ENCODE measurements around the gene CNPPD1. TPM values are rescaled to one million over a fixed set of nuclear protein-coding genes. Genes with fewer than 3 reads are reported as not detected.

CNPPD1 gene
- polyA plus RNA-seq, 2 of the 4 experiments (the other 2 are of a cell fraction): 22.4 to 27.6 TPM

DNA sequence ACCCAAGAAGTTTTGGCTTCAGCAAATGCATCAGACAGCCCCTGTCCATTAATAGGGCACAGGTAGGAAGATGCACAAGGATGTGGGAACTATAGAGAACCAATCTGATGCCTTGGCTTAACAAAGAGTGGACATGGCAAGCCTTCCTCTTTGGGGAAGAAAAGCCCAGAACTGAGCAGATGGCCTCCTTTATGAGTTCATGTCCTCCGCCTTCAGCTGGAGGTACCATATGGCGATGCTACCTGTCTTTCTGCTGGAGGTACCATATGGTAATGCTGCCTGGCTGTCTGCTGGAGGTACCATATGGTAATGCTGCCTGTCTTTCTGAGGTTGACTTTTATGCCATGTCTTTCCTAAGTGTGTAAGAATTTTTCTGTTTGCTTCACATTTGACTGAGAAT, 7.4 kb upstream of the CNPPD1 start (continued):
- TF ChIP-seq POLR2A (IDR thresholded peaks at IDR 0.05; ENCODE audit: low read length) (no peak), ZFP36 (IDR thresholded peaks at IDR 0.05; ENCODE audit: borderline replicate concordance, partially characterized antibody) (no peak)

DNA sequence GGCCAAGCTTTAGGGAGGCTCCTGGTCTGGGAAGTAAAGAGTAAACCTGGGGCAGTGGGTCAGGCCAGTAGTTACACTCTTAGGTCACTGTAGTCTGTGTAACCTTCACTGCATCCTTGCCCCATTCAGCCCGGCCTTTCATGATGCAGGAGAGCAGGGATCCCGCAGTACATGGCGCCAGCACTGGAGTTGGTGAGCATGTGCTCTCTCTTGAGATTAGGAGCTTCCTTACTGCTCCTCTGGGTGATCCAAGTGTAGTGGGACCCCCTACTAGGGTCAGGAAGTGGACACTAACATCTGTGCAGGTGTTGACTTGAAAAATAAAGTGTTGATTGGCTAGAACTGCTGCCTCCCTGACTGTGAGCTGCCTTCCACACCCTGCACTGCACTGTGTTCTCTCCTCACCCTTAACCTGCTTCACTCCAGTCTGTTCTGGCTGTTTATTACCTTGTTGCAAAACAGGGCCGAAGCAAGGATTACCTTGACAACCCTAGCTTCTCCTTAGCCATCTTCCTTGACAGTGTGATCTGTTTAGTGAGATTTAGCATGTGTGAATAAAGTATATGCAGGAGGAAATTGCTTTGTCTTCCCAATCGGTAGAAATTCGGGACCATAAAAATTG, 6.5 kb upstream of the CNPPD1 start:
- ChIA-PET POLR2A (no interaction called here), CTCF (interaction anchor here (1.0 to 4.0 kb wide), 5 partner anchors 9 to 111 kb away, joined by 4 to 24 read pairs (median 6); partner anchors contain the start of gene SLC23A3)
- FAIRE-seq: no peak
- Histone ChIP-seq H3K4me3 (no peak overlapping the region), H3K27ac (no peak overlapping the region), H3K4me1 (peaks cover 10% of the 10 kb centered on the region), H3K4me2 (no peak overlapping the region), H3K9me3 (no peaks in the 10 kb centered on the region)
- TF ChIP-seq CHD2 (IDR thresholded peaks at IDR 0.05; ENCODE audit: low read length, partially characterized antibody) (no peak), TFCP2L1 (CRISPR knock-in tag; IDR thresholded peaks at IDR 0.05) (no peak), CEBPB (IDR thresholded peaks at IDR 0.05) (no peak), CHD4 (IDR thresholded peaks at IDR 0.05; ENCODE audit: borderline replicate concordance) (no peak), RARB (CRISPR knock-in tag; IDR thresholded peaks at IDR 0.05) (no peak), RAD21 (conservative IDR thresholded peaks at IDR 0.05 in 1 of 2, IDR thresholded peaks at IDR 0.05 in 1 of 2) (no peak), HOXB5 (CRISPR knock-in tag; IDR thresholded peaks at IDR 0.05) (no peak), MAFK (IDR thresholded peaks at IDR 0.05; ENCODE audit: partially characterized antibody) (no peak), NFE2L2 (conservative IDR thresholded peaks at IDR 0.05; ENCODE audit: low read length) (no peak), KDM5A (IDR thresholded peaks at IDR 0.05) (no peak), JUN (IDR thresholded peaks at IDR 0.05) (no peak), ZNF302 (CRISPR knock-in tag; IDR thresholded peaks at IDR 0.05) (no peak), SREBF2 (IDR thresholded peaks at IDR 0.05) (no peak), HDAC2 (IDR thresholded peaks at IDR 0.05) (no peak), PHF8 (IDR thresholded peaks at IDR 0.05; ENCODE audit: borderline replicate concordance, low read depth) (no peak)
- TF ChIP-seq, protein P1, sequence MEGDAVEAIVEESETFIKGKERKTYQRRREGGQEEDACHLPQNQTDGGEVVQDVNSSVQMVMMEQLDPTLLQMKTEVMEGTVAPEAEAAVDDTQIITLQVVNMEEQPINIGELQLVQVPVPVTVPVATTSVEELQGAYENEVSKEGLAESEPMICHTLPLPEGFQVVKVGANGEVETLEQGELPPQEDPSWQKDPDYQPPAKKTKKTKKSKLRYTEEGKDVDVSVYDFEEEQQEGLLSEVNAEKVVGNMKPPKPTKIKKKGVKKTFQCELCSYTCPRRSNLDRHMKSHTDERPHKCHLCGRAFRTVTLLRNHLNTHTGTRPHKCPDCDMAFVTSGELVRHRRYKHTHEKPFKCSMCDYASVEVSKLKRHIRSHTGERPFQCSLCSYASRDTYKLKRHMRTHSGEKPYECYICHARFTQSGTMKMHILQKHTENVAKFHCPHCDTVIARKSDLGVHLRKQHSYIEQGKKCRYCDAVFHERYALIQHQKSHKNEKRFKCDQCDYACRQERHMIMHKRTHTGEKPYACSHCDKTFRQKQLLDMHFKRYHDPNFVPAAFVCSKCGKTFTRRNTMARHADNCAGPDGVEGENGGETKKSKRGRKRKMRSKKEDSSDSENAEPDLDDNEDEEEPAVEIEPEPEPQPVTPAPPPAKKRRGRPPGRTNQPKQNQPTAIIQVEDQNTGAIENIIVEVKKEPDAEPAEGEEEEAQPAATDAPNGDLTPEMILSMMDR (IDR thresholded peaks at IDR 0.05): no peak
- TF ChIP-seq, protein P2, sequence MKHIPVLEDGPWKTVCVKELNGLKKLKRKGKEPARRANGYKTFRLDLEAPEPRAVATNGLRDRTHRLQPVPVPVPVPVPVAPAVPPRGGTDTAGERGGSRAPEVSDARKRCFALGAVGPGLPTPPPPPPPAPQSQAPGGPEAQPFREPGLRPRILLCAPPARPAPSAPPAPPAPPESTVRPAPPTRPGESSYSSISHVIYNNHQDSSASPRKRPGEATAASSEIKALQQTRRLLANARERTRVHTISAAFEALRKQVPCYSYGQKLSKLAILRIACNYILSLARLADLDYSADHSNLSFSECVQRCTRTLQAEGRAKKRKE (CRISPR knock-in tag; IDR thresholded peaks at IDR 0.05; ENCODE audit: low read depth): no peak
- TF ChIP-seq, protein P3, sequence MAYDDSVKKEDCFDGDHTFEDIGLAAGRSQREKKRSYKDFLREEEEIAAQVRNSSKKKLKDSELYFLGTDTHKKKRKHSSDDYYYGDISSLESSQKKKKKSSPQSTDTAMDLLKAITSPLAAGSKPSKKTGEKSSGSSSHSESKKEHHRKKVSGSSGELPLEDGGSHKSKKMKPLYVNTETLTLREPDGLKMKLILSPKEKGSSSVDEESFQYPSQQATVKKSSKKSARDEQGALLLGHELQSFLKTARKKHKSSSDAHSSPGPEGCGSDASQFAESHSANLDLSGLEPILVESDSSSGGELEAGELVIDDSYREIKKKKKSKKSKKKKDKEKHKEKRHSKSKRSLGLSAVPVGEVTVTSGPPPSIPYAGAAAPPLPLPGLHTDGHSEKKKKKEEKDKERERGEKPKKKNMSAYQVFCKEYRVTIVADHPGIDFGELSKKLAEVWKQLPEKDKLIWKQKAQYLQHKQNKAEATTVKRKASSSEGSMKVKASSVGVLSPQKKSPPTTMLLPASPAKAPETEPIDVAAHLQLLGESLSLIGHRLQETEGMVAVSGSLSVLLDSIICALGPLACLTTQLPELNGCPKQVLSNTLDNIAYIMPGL (CRISPR knock-in tag; IDR thresholded peaks at IDR 0.05; ENCODE audit: borderline replicate concordance): no peak
- TF ChIP-seq, protein P4, sequence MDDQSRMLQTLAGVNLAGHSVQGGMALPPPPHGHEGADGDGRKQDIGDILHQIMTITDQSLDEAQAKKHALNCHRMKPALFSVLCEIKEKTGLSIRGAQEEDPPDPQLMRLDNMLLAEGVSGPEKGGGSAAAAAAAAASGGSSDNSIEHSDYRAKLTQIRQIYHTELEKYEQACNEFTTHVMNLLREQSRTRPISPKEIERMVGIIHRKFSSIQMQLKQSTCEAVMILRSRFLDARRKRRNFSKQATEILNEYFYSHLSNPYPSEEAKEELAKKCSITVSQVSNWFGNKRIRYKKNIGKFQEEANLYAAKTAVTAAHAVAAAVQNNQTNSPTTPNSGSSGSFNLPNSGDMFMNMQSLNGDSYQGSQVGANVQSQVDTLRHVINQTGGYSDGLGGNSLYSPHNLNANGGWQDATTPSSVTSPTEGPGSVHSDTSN (IDR thresholded peaks at IDR 0.05): no peak
- 93% methylated on average over 6 of the region's 6 CpGs for WGBS (ENCODE audit: missing lambda C conversion rate)
- no peak for ATAC-seq
- no peak for DNase-seq (ENCODE audit: low read depth in 1 of 2, low spot score in 1 of 2)
